ENCODE data around the gene DBX1.

Gene DBX1

GRCh38 chr11:20161923-20162744 lies 1.9 kb upstream of the DBX1 start:
- Histone ChIP-seq H3K4me2 (no peak overlapping the region), H3K36me3 (ENCODE audit: insufficient read depth) (no peaks in the 10 kb centered on the region), H4K20me1 (ENCODE audit: insufficient read depth) (no peaks in the 10 kb centered on the region), H3K4me3 (IDR thresholded peaks at IDR 0.05; ENCODE audit: insufficient read depth, low read depth, low read length) (no peak overlapping the region), H3K4me1 (ENCODE audit: low read depth, poor library complexity, severe bottlenecking) (no peaks in the 10 kb centered on the region), H3K27me3 (ENCODE audit: insufficient read depth, low read depth) (peaks cover 9% of the 10 kb centered on the region; the same call in 1 of the 2 replicates), H2AFZ (ENCODE audit: low read depth) (no peak overlapping the region), H3K27ac (no peak overlapping the region), H3K79me2 (ENCODE audit: insufficient read depth, low read depth) (no peaks in the 10 kb centered on the region), H3K9ac (no peak overlapping the region)
- TF ChIP-seq, protein P1, sequence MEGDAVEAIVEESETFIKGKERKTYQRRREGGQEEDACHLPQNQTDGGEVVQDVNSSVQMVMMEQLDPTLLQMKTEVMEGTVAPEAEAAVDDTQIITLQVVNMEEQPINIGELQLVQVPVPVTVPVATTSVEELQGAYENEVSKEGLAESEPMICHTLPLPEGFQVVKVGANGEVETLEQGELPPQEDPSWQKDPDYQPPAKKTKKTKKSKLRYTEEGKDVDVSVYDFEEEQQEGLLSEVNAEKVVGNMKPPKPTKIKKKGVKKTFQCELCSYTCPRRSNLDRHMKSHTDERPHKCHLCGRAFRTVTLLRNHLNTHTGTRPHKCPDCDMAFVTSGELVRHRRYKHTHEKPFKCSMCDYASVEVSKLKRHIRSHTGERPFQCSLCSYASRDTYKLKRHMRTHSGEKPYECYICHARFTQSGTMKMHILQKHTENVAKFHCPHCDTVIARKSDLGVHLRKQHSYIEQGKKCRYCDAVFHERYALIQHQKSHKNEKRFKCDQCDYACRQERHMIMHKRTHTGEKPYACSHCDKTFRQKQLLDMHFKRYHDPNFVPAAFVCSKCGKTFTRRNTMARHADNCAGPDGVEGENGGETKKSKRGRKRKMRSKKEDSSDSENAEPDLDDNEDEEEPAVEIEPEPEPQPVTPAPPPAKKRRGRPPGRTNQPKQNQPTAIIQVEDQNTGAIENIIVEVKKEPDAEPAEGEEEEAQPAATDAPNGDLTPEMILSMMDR (conservative IDR thresholded peaks at IDR 0.05; ENCODE audit: low read depth, low read length): no peak

- H3K27me3 ChIP-seq (ENCODE audit: insufficient read depth, low read depth): peaks cover 9% of the 10 kb centered on the region; the same call in 1 of the 2 replicates
These were observed 1.1 kb upstream of the DBX1 start for GRCh38 chr11:20161230-20161918.

DNA sequence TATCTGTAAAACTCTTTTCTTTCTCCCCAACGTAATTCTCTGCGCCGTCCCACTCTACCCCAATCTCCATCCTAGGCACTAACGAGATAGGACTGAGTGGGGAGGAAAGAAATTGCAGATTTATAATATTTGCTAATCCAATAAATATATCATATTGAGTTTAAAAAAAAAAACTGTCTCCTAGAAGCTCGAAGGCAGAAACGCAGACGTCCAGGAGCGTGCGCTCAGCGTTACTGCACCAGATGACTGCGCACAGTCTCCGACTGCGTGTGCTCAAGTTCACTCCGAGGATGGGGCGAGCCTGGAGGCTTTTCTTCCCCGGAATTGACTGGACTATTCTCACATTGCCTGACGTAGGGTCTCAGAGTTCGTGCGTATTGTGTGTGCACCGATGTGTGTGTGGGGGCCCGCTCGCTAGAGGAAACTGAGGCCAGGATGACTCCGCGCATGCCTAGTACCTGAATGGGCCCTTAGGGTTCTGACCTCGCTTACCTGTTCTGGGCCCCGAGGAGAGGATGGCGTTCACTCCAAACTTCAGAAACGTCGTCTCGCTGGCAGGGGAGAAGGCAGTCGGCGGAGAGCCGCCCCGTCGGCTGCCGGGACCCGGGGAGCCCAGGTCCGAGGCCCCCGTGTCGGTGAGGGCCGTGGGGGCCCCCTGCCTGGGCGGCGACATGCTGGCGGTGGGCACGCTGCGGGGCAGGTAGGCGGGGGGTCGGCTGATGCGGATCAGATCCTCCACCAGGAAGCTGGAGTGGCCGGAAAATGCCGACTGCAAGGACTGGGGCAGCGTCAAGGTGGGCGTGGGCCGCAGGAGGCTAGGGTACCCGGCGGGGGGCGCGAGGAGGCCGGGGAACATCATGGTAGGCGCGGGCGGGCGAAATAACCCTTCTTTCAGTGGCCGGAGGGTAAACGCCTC lies 551 bp downstream of the DBX1 start:
- no peak overlapping the region for H3K4me3 ChIP-seq (IDR thresholded peaks at IDR 0.05; ENCODE audit: insufficient read depth, low read depth, low read length)
- H3K9ac ChIP-seq: no peak overlapping the region
- H3K79me2 ChIP-seq (ENCODE audit: insufficient read depth, low read depth): no peaks in the 10 kb centered on the region
- H3K27ac ChIP-seq: no peak overlapping the region
- no peaks in the 10 kb centered on the region for H4K20me1 ChIP-seq (ENCODE audit: insufficient read depth)
- no peaks in the 10 kb centered on the region for H3K4me1 ChIP-seq (ENCODE audit: low read depth, poor library complexity, severe bottlenecking)
- TF ChIP-seq, protein P1 (conservative IDR thresholded peaks at IDR 0.05; ENCODE audit: low read depth, low read length): no peak
- H2AFZ ChIP-seq (ENCODE audit: low read depth): no peak overlapping the region
- peaks cover 9% of the 10 kb centered on the region; the same call in 1 of the 2 replicates for H3K27me3 ChIP-seq (ENCODE audit: insufficient read depth, low read depth)
- H3K36me3 ChIP-seq (ENCODE audit: insufficient read depth): no peaks in the 10 kb centered on the region
- no peak overlapping the region for H3K4me2 ChIP-seq

More at GRCh38 chr11:20161230-20161918, 1.1 kb upstream of the DBX1 start:
- H2AFZ ChIP-seq (ENCODE audit: low read depth): no peak overlapping the region
- no peaks in the 10 kb centered on the region for H3K79me2 ChIP-seq (ENCODE audit: insufficient read depth, low read depth)
- H3K27ac ChIP-seq: no peak overlapping the region
- H3K4me3 ChIP-seq (IDR thresholded peaks at IDR 0.05; ENCODE audit: insufficient read depth, low read depth, low read length): no peak overlapping the region
- TF ChIP-seq, protein P1 (conservative IDR thresholded peaks at IDR 0.05; ENCODE audit: low read depth, low read length): no peak
- no peaks in the 10 kb centered on the region for H3K36me3 ChIP-seq (ENCODE audit: insufficient read depth)
- no peaks in the 10 kb centered on the region for H3K4me1 ChIP-seq (ENCODE audit: low read depth, poor library complexity, severe bottlenecking)
- no peak overlapping the region for H3K4me2 ChIP-seq
- no peak overlapping the region for H3K9ac ChIP-seq
- no peaks in the 10 kb centered on the region for H4K20me1 ChIP-seq (ENCODE audit: insufficient read depth)

DNA sequence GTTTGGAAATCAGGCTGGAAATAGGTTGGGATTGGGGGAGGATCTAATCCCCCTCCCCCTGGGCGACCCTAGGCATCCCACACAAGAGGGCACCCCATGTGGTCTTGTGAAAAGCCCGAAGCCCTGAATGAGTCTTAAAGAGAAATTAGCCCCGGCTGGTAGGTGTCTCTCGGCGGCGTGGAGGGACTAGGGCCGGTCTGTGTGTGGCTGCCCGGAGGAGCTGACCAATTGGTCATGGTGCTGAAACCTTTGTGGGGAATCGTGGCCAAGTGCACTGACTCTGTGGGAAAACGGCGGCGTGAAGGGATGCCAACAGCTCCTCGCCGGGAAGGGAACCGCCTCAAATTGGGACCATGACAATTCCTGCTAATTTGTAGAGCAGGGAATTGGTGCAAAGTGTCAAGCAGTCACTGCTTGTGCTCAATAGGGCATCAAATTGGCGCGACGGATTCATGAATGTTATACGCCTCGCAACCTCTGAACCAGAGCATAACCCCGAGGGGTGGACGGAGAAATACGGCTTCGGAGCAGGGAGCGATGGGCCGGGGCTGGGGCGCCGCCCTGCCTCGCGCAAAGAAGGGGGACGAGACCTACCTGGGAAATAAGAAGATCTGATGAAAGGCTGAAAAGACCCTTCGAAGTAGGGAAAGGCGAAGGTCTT lies 1.5 kb downstream of the DBX1 start:
- Histone ChIP-seq H3K36me3 (ENCODE audit: insufficient read depth) (no peaks in the 10 kb centered on the region), H2AFZ (ENCODE audit: low read depth) (no peak overlapping the region), H3K4me1 (ENCODE audit: low read depth, poor library complexity, severe bottlenecking) (no peaks in the 10 kb centered on the region), H3K4me3 (IDR thresholded peaks at IDR 0.05; ENCODE audit: insufficient read depth, low read depth, low read length) (no peak overlapping the region), H3K4me2 (no peak overlapping the region), H3K27ac (no peak overlapping the region), H3K9ac (no peak overlapping the region), H4K20me1 (ENCODE audit: insufficient read depth) (no peaks in the 10 kb centered on the region), H3K27me3 (ENCODE audit: insufficient read depth, low read depth) (peaks cover 9% of the 10 kb centered on the region; the same call in 1 of the 2 replicates), H3K79me2 (ENCODE audit: insufficient read depth, low read depth) (no peaks in the 10 kb centered on the region)
- TF ChIP-seq, protein P1 (conservative IDR thresholded peaks at IDR 0.05; ENCODE audit: low read depth, low read length): no peak

All from KMS-11 (cell line).